Measurements from ENCODE around the gene GPS1.

GPS1 gene

DNA sequence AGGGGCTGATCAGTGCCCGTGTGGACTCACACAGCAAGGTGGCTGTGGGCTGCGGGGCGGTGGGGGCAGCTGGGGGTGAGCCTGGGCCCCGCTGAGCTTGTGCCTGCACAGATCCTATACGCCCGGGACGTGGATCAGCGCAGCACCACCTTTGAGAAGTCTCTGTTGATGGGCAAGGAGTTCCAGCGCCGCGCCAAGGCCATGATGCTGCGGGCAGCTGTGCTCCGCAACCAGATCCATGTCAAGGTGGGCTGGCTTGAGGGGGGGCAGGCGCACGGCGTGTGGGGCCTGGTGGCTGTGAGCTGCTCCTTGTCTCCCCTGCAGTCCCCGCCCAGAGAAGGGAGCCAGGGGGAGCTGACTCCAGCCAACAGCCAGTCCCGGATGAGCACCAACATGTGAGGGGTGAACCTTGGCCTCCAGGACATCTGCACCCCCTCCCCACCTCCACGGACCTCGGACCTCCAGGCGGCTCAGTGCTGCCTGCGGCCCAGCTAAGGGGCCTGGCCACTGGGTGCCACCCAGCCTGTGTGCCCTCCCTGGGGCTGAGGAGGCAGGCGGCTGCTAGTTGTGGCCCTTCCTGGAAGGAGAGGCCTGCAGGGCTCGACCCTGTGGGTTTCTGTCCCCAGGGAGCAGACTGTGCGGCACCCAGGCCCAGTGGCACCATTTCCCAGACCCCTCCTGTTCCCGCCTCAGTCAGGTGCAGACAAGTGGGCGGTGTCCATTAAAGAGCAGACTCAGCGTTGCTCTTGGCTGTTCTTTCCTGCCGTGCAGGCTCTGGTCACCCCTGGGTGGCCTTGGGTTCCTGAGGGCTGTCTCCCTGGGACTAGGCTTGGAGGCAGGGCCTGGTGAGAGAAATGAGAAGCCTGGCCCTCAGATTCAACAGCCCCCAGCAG lies 5.3 kb downstream of the GPS1 start:
- no peaks in the 10 kb centered on the region for H3K9me2 ChIP-seq (ENCODE audit: low read depth, low read length)
- no peak for TF ChIP-seq EZH2 (IDR thresholded peaks at IDR 0.05; ENCODE audit: borderline replicate concordance, low read length)
- TF ChIP-seq, protein P1, sequence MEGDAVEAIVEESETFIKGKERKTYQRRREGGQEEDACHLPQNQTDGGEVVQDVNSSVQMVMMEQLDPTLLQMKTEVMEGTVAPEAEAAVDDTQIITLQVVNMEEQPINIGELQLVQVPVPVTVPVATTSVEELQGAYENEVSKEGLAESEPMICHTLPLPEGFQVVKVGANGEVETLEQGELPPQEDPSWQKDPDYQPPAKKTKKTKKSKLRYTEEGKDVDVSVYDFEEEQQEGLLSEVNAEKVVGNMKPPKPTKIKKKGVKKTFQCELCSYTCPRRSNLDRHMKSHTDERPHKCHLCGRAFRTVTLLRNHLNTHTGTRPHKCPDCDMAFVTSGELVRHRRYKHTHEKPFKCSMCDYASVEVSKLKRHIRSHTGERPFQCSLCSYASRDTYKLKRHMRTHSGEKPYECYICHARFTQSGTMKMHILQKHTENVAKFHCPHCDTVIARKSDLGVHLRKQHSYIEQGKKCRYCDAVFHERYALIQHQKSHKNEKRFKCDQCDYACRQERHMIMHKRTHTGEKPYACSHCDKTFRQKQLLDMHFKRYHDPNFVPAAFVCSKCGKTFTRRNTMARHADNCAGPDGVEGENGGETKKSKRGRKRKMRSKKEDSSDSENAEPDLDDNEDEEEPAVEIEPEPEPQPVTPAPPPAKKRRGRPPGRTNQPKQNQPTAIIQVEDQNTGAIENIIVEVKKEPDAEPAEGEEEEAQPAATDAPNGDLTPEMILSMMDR (IDR thresholded peaks at IDR 0.05; ENCODE audit: low read length), result no peak
- no peak overlapping the region for H3K4me2 ChIP-seq (ENCODE audit: low read length)
- no peaks in the 10 kb centered on the region for H3F3A ChIP-seq (ENCODE audit: insufficient read depth, low read length)
- peaks cover 17% of the 10 kb centered on the region for H3K4me1 ChIP-seq (ENCODE audit: insufficient read depth, low read length, severe bottlenecking)
- H3K9me3 ChIP-seq (ENCODE audit: low read length), result no peaks in the 10 kb centered on the region
- no peaks in the 10 kb centered on the region for H3K27me3 ChIP-seq (ENCODE audit: insufficient read depth, low read length)
- H4K20me1 ChIP-seq (ENCODE audit: insufficient read depth, low read length), result no peaks in the 10 kb centered on the region
- H3K9ac ChIP-seq (ENCODE audit: low read length), result no peak overlapping the region
- H3K4me3 ChIP-seq (ENCODE audit: low read depth, low read length, poor library complexity, severe bottlenecking), result no peak overlapping the region
- peaks cover 84% of the 10 kb centered on the region for H3K36me3 ChIP-seq (ENCODE audit: insufficient read depth, low read length)
- 0 out of 2 replicates have a peak, but pooled peaks cover 4% of the 10 kb centered on the region for H3K79me2 ChIP-seq (ENCODE audit: insufficient read depth, low read length)
- no peak overlapping the region for H2AFZ ChIP-seq (ENCODE audit: low read length)
- H3K27ac ChIP-seq (ENCODE audit: low read depth, low read length, poor library complexity, severe bottlenecking), result no peak overlapping the region

DNA sequence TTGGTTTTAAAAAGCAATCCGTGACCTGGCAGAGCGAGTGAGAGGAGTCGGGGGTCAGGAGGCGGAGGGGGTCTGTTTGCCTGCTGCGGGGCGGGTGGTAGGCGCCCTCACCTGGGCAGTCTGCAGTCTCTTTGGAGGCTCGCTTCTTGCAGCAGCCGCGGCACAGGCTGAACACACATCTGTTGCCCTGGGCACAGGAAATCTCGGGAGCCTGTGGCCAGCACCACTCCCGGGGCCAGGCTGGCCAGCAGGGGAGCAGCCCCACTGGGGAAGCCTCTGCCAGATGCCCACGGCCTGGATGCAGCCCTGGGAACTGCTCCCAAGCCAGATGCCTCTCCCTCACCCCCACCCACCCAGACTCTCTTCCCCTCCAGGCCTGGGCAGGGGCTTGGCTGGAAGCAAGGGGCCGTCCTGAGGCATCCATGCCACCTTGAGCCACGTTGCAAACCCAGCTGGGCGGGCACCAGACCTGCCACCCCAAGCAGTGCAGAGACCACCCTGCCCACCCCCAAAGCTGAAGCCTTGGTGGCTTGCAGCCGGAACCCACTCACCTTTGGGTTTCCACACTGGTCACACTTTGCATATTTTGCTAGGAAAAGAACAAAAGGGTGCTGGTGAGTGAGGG lies 6.6 kb downstream of the GPS1 start:
- H3K36me3 ChIP-seq (ENCODE audit: insufficient read depth, low read length), result peaks cover 98% of the 10 kb centered on the region
- TF ChIP-seq, protein P1 (IDR thresholded peaks at IDR 0.05; ENCODE audit: low read length), result no peak
- no peak for TF ChIP-seq EZH2 (IDR thresholded peaks at IDR 0.05; ENCODE audit: borderline replicate concordance, low read length)
- H4K20me1 ChIP-seq (ENCODE audit: insufficient read depth, low read length), result no peaks in the 10 kb centered on the region
- H3K27me3 ChIP-seq (ENCODE audit: insufficient read depth, low read length), result no peaks in the 10 kb centered on the region
- H3K4me1 ChIP-seq (ENCODE audit: insufficient read depth, low read length, severe bottlenecking), result peaks cover 5% of the 10 kb centered on the region
- no peaks in the 10 kb centered on the region for H3F3A ChIP-seq (ENCODE audit: insufficient read depth, low read length)
- no peaks in the 10 kb centered on the region for H3K79me2 ChIP-seq (ENCODE audit: insufficient read depth, low read length)
- no peak overlapping the region for H2AFZ ChIP-seq (ENCODE audit: low read length)
- H3K27ac ChIP-seq (ENCODE audit: low read depth, low read length, poor library complexity, severe bottlenecking), result no peak overlapping the region
- H3K9me2 ChIP-seq (ENCODE audit: low read depth, low read length), result no peaks in the 10 kb centered on the region
- no peak overlapping the region for H3K9ac ChIP-seq (ENCODE audit: low read length)
- H3K4me2 ChIP-seq (ENCODE audit: low read length), result no peak overlapping the region
- H3K4me3 ChIP-seq (ENCODE audit: low read depth, low read length, poor library complexity, severe bottlenecking), result no peak overlapping the region
- no peaks in the 10 kb centered on the region for H3K9me3 ChIP-seq (ENCODE audit: low read length)

- peaks cover 6% of the 10 kb centered on the region for H3K4me1 ChIP-seq (ENCODE audit: insufficient read depth, low read length, severe bottlenecking)
- no peaks in the 10 kb centered on the region for H4K20me1 ChIP-seq (ENCODE audit: insufficient read depth, low read length)
- H3K36me3 ChIP-seq (ENCODE audit: insufficient read depth, low read length), result peaks cover 98% of the 10 kb centered on the region
- H3K79me2 ChIP-seq (ENCODE audit: insufficient read depth, low read length), result no peaks in the 10 kb centered on the region
- TF ChIP-seq, protein P1 (IDR thresholded peaks at IDR 0.05; ENCODE audit: low read length), result no peak
- no peak for TF ChIP-seq EZH2 (IDR thresholded peaks at IDR 0.05; ENCODE audit: borderline replicate concordance, low read length)
- no peaks in the 10 kb centered on the region for H3K9me2 ChIP-seq (ENCODE audit: low read depth, low read length)
- no peaks in the 10 kb centered on the region for H3K27me3 ChIP-seq (ENCODE audit: insufficient read depth, low read length)
- no peak overlapping the region for H2AFZ ChIP-seq (ENCODE audit: low read length)
- H3K4me2 ChIP-seq (ENCODE audit: low read length), result no peak overlapping the region
- no peak overlapping the region for H3K27ac ChIP-seq (ENCODE audit: low read depth, low read length, poor library complexity, severe bottlenecking)
- H3K9ac ChIP-seq (ENCODE audit: low read length), result no peak overlapping the region
- H3K9me3 ChIP-seq (ENCODE audit: low read length), result no peaks in the 10 kb centered on the region
- no peaks in the 10 kb centered on the region for H3F3A ChIP-seq (ENCODE audit: insufficient read depth, low read length)
- H3K4me3 ChIP-seq (ENCODE audit: low read depth, low read length, poor library complexity, severe bottlenecking), result no peak overlapping the region
Measured at GRCh38 chr17:82058855-82059249, 7.2 kb downstream of the GPS1 start.
